22Rv1 (cell line): Measurements from ENCODE around the gene CPA2.

Experiments used
- CTCF ChIP-seq: fragments of 450-650 bp; IDR thresholded peaks from 2 replicates; pipeline ENCODE4 v1.5.1; 2017; ENCODE audit warnings: mild to moderate bottlenecking
- ZFX ChIP-seq: fragments of 450-650 bp; IDR thresholded peaks from 2 replicates; pipeline ENCODE4 v1.6.1; 2017; ENCODE audit warnings: antibody characterized with exemption, borderline replicate concordance

DNA sequence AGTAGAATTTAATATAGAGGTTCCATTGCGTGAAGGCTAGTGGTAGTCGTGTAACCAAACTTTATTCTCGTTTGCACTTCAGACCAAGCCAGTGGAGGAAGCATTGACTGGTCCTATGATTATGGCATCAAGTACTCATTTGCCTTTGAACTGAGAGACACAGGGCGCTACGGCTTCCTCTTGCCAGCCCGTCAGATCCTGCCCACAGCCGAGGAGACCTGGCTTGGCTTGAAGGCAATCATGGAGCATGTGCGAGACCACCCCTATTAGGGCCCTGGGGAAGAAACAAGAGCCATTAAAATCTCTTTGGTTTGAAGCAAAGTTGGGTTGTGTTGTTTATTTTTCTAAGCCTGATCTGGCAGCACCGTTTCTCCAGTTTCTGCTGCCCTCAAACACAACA lies 22.8 kb downstream of the CPA2 start:
- TF ChIP-seq CTCF (no peak), ZFX (no peak)
